Islet of Langerhans (tissue), 1 donor: ENCODE measurements around the gene KANK2.
"Not testable (repeated sequence)": the region's sequence is repeated elsewhere in the genome, so short reads cannot be mapped to it uniquely, and the experiment has no call there.

ENCODE experiments used
- FAIRE-seq: peaks from one replicate; lab custom pipeline; 2011; peaks lifted over from hg19 to GRCh38; lab: Jason Lieb, UNC

The KANK2 gene

DNA sequence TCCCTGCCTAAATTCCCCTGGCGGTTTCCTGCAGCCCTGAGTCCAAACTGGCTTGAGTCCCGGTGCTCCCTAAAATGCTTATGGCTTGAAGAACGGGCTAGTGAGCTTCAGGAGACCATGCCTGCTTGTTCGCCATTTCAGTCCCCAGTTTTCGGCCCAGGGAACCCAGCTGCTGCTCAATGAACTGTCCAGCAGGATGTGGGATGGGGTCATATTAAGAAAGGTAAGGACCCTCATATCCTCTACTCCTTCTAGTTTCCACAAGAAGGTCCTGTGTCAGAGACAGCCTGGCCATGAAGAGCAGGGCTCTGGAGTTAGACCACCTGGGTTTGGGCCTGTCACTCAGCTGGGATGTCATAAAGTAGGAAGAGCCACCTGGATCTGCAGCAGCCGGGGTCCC, 24.8 kb downstream of the KANK2 start:
- FAIRE-seq = no peak

DNA sequence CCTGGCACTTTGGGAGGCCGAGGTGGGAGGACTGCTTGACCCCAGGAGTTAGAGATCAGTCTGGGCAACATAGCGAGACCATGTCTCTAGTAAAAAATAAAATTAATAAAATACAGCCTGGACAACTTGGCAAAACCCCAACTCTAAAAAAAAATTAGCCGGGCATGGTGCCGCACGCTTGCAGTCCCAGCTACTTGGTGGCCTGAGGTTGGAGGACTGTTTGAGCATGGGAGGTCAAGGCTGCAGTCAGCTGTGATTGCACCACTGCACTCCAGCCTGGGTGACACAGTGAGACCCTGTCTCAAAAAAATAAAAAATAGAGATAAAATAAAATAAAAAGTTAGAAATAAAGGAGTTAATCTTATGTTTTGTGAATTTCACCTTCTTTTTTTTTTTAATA, 26.2 kb downstream of the KANK2 start:
- no peak for FAIRE-seq

DNA sequence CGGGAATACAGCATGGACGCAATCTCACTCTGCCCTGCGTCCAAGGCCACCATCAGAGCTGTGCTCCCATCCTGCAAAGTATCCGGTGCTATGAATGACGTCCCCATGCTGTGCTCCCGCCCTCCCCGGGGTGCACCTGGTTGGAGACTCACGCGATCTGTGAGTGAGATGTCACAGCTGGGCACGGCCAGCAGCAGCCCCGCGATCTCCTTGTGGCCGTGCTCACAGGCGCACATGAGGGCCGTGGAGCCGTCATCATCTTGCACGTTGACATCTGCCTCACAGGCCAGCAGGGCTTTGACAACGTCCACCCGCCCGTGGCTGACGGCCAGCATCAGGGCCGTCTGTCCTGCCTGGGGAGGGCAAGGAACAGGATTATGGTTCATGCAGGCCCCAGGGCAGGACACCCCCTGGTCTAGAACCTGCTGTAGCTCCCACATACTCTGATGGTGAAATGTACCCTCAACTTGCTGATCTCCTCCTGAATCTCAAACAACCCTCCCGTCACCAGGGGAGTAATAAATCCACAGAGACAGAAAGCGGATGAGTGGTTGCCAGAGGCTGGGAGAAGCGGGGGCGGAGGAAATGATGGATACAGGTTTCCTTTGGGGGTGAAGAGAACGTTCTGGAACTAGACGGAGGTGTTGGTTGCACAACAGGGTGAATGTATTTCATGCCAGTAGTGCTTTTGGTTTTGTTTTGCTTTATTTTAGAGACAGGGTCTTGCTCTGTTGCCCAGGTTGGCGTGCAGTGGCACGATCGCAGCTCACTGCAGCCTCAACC, 27.3 kb downstream of the KANK2 start:
- no peak for FAIRE-seq

DNA sequence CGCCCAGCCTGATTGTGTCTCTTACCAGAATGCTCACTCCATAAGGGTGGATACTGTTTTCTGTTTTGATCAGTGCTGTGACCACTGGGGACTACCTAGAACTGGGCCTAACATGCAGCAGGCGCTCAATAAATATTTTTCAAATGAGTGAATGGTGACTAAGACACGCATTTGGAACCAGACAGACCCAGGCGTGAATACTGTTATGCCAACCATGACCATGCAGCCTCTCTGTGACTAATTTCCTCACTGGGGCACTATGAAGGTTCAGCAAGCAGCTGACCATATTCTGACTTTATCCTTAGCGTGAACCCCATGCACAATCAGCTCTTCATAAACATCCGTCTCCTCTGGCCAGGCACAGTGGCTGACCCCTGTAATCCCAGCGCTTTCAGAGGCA, 28.8 kb downstream of the KANK2 start:
- no peak for FAIRE-seq

DNA sequence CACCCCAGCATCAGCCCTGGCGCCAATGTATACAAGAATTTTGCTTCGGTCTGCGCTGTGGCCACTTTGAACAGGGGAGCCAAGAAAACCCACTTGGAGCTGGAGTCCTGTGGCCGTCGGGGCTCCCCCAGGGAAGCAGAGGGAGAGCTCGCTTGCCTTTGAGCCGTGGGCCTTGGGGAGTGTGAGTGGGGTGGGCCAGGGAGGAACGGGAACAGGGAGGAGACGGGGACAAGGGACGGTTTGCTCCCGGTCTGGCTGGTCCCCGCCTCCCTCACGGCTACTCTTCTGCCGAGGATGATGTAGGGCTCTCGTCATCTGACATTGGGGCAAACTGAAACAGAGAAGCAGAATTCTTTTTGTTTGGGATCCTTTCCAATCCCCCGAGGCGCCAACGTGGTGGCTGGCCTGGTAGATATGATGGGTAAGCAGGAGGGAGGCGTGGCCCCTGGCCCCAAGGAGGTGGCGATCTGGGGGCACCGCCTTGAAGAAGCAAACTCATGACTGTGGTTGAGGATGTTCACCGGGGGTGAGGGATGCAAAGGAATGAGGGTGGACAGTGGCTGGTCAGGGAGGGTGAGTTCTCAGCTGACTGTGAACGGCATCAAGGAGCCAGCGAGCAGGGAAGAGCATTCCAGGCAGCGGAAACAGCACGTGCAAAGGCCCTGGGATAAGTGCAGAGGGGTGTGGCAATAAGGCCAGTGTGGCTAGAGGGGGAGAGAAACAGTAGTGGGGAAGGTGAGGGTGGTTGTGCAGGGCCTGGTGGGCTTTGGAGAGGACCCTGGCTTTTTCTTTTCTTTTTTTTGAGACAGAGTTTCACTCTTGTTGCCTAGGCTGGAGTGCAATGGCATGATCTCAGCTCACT, 30.8 kb downstream of the KANK2 start:
- FAIRE-seq = no peak

- no peak for FAIRE-seq
Measured at GRCh38 chr19:11165486-11166030, 31.8 kb downstream of the KANK2 start.

GRCh38 chr19:11164879-11165406, 32.4 kb downstream of the KANK2 start:
- no peak for FAIRE-seq

DNA sequence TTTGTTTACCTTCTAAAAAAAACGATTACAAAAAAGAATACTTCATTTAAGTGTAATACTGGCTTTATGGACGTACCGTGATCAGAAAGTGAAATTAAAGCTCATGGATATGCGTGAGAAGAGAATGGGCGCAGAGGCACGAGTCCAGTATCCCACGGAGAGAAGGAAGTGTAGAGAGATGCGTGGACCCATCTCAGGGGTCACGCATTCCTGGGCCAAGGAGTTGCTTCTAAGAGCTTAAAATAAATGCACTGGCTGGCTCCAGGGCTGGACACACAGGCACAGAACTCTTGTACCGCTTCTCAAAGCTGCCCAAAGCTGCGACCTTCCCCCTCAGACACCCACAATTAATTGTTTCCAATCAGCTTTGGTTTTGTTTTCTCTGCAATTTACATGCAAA, 33.0 kb downstream of the KANK2 start:
- no peak for FAIRE-seq

DNA sequence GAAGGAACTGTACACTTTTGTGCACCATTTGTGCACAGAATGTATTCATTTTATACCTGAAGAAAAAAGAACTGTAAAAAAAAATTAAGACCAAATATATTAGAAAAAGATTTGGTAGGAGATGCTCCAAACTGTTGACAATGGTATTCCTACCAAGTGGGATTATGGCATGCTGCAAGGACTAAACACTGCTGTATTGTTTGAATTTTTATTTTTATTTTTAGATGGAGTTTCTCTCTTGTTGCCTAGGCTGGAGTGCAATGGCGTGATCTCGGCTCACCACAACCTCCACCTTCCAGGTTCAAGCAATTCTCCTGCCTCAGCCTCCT, 36.9 kb downstream of the KANK2 start:
- FAIRE-seq = not testable (repeated sequence)

GRCh38 chr19:11159598-11160439, 37.5 kb downstream of the KANK2 start:
- no peak for FAIRE-seq

GRCh38 chr19:11155373-11156120, 41.8 kb downstream of the KANK2 start, which contains the start of gene SPC24:
TSS of gene SPC24 (minus strand) at chr19:11155782. CDS start at chr19:11155776, 6 bp downstream.
- peak; percentile 68 for FAIRE-seq

GRCh38 chr19:11154683-11155047, 42.7 kb downstream of the KANK2 start:
- FAIRE-seq = no peak

DNA sequence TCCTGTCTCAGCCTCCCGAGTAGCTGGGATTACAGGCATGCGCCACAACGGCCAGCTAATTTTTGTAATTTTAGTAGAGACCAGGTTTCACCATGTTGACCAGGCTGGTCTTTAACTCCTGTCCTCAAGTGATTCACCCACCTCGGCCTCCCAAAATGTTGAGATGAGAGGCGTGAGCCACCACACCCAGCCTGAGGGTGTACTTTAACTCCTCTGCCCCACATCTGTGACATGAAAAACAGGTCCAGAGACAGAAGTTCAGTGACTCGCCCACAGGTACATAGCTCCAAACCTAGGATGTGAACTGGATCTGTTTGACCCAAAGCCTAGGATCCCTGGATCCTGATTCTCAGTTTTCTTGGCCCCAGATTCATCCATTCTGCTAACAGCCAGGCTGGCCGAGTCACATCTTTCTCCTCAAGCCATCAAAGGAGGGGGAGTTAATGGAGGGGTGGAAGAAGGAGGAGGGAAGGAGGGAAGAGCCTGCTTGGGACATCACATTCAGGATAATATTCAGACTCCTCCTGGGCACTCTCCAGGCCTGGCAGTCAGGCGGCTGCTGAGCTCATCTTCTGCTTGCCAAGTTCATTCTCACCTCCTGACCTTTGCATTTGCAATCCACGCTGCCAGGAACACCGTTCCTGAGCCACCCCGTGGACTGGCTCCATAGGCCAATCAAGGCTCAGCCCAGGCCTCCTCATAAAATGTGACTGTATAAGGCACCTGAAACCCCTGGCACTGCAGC, 44.9 kb downstream of the KANK2 start:
- no peak for FAIRE-seq

DNA sequence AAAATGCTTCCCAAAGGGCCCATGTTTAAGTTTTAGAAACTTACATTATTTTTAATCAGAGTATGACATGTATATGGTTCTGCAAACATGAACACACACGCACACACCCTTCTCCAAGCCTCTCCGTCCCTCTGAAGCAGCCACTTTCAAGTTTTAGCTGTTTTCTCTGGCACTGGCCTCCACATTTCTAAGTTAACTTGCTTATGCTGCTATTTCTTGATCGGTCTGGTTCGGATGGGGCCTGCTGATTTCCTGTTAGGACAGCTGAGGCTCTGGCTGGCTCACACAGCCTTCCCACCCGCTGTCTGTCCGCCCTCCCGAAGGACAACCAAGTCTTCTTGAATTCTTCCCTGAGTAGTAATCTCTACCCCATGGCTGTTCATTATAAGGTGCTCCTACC, 46.2 kb downstream of the KANK2 start:
- FAIRE-seq = no peak

- FAIRE-seq = no peak
Measured at GRCh38 chr19:11148001-11148400, 49.3 kb downstream of the KANK2 start.

- FAIRE-seq = no peak
Measured at GRCh38 chr19:11145536-11145924, 51.8 kb downstream of the KANK2 start.

DNA sequence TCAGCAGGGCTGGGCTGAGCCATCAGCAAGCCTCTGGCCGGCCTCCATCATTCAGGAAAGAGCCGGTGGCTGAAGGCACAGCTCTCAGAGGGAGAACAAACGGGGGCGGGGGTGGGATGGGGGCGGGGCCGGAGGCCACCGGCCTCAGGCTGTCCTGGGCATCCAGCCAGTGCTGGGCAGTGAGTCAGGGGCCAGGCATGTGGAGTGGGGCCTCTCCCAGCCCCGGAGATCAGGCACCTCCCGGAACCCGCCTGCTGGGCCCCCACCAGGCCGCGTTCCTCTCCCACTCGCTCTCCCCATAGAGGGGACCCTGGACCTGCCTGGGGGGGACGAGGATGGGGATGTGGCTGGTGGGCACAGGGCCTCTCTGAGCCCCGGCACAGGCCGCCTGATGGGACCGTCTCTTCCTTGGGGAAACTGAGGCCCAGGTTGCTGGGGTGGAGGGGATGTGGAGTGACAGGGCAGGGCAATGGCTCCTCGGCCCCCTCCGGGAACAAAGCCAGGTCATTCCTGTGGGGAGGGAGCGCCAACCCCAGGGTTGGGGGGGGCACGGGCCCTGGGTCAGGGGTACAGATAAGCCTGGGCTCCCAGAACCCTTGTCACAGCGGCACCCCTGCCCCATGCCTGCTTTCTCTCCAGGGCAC, 54.7 kb downstream of the KANK2 start:
- FAIRE-seq = no peak

GRCh38 chr19:11141937-11142527, 55.3 kb downstream of the KANK2 start:
- no peak for FAIRE-seq

DNA sequence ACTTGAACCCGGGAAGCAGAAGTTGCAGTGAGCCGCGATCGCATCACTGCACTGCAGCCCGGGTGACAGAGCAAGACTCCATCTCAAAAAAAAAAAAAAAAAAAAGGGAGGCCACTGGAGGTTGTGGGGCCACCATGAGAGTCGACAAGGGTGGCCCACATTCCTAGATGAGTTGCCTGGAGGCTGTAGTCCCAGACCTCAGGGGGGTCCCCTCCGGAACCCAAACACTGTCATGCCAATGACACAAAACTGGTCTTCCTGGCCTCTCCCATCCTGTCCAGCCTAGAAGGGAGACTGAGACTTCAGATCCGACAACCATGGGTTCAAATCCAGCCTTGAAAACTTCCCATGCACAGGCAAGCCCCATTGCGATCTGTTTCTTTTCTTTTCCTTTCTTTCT, 56.4 kb downstream of the KANK2 start:
- FAIRE-seq = no peak

DNA sequence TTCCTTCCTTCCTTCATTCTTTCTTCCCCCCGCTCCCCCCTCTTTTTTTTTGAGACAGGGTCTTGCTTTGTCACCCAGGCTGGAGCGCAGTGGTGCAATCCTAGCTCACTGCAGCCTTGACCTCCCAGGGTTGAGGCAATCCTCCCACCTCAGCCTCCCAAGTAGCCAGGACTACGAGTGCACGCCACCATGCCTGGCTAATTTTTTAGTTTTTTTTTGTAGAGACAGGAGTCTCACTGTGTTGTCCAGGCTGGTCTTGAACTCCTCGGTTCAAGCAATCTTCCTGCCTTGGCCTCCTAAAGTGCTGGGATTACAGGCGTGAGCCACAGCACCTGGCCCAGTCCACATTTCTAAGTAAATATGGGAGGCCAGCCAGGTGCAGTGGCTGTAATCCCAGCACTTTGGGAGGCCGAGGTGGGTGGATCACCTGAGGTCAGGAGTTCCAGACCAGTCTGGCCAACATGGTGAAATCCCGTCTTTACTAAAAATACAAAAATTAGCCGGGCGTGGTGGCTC, 57.3 kb downstream of the KANK2 start:
- FAIRE-seq = not testable (repeated sequence)
